Epithelial cell of esophagus (primary cell): ENCODE data around the gene SLC2A9.

Experiments used
- DNase-seq: peaks from one replicate; pipeline ENCODE4 v3.0.0; 2010; ENCODE audit warnings: low read depth
- H3K4me3 ChIP-seq: 2 replicates; pipeline ENCODE4 v1.5.1; 2011; ENCODE audit warnings: mild to moderate bottlenecking, low read length, control low read depth
- TF ChIP-seq, protein P1 (sequence below): IDR thresholded peaks from 2 replicates; pipeline ENCODE4 v1.5.1; 2011; ENCODE audit warnings: low read depth, mild to moderate bottlenecking, low read length, control low read depth, inconsistent platforms; ENCODE audit not compliant: insufficient read depth; ENCODE audit errors: missing control alignments

SLC2A9 gene

DNA sequence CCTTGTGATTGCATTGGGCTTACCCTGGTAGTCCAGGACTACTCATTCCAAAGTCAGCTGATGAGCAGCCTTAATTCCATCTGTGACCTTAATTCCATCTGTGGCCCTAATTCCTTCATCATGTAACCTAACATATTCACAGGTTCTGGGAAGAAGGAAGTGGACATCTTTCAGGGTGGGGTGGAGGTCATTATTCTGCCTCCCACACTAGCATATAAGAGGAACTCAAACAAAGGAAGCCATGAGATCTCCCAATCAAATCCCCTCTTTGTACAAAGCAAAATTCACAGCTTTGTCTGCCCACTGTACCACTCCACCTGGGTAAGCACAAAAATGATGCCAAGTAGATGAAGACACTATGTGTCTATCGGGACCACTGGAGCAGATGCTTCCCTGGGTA is 87.3 kb downstream of the SLC2A9 start:
- no peak overlapping the region for H3K4me3 ChIP-seq
- DNase-seq = no peak
- TF ChIP-seq, protein P1, sequence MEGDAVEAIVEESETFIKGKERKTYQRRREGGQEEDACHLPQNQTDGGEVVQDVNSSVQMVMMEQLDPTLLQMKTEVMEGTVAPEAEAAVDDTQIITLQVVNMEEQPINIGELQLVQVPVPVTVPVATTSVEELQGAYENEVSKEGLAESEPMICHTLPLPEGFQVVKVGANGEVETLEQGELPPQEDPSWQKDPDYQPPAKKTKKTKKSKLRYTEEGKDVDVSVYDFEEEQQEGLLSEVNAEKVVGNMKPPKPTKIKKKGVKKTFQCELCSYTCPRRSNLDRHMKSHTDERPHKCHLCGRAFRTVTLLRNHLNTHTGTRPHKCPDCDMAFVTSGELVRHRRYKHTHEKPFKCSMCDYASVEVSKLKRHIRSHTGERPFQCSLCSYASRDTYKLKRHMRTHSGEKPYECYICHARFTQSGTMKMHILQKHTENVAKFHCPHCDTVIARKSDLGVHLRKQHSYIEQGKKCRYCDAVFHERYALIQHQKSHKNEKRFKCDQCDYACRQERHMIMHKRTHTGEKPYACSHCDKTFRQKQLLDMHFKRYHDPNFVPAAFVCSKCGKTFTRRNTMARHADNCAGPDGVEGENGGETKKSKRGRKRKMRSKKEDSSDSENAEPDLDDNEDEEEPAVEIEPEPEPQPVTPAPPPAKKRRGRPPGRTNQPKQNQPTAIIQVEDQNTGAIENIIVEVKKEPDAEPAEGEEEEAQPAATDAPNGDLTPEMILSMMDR = no peak

- DNase-seq = no peak
- no peak overlapping the region for H3K4me3 ChIP-seq
- TF ChIP-seq, protein P1 = no peak
Measured at GRCh38 chr4:9933184-9933583, 88.1 kb downstream of the SLC2A9 start.

DNA sequence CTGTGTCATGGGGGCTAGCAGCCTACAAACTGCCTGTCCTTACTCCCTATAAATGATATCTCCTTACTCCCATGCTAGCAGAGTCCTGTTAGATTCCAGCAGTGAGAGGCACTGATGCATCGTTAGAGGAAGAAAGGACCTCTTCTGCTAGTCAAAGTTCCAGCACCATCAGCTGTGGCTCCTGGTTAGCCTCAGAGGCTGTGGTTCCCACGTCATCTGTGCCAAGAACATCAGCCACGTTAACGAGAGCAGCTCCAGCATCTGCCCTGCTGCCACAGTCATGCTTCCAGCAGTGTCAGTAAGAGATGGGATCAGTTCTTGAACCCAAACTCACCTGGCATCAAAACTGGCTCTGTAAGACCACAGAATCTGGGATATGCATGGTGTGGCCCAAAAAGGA is 88.5 kb downstream of the SLC2A9 start:
- no peak for DNase-seq
- no peak overlapping the region for H3K4me3 ChIP-seq
- TF ChIP-seq, protein P1 = no peak

GRCh38 chr4:9931146-9931545 is 90.2 kb downstream of the SLC2A9 start:
- TF ChIP-seq, protein P1 = no peak
- no peak overlapping the region for H3K4me3 ChIP-seq
- DNase-seq = no peak

GRCh38 chr4:9929111-9929510 is 92.2 kb downstream of the SLC2A9 start:
- DNase-seq = no peak
- TF ChIP-seq, protein P1 = no peak
- H3K4me3 ChIP-seq = no peak overlapping the region

GRCh38 chr4:9927341-9928007 is 93.8 kb downstream of the SLC2A9 start:
- H3K4me3 ChIP-seq = no peak overlapping the region
- TF ChIP-seq, protein P1 = no peak
- no peak for DNase-seq

DNA sequence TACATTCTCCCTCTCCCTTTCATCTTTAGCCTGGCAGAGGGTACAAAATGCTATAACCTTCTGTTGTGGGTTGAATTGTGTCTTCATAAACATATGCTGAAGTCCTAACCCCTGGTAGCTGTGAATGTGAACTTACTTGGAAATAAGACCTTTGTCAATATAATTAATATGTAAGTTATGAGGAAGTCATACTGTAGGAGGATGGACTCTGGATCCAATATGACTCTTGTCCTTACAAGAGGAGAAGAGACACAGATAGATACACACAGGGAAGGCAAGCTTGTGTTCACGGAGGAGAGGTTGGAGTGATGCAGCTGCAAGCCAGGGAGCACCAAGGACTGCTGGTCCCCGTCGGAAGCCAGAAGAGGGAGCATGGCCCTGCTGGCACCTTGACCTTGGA is 94.7 kb downstream of the SLC2A9 start:
- no peak for DNase-seq
- TF ChIP-seq, protein P1 = no peak
- no peak overlapping the region for H3K4me3 ChIP-seq
